VCaP (cell line): Measurements from ENCODE around the gene CNIH2.

Experiments used
- H3K27ac ChIP-seq: fragments of 450-650 bp; 2 replicates; pipeline ENCODE4 v1.5.1; 2017
- TF ChIP-seq, protein P1 (sequence below): fragments of 450-650 bp; conservative IDR thresholded peaks from 2 replicates; pipeline ENCODE4 v1.5.1; 2017; ENCODE audit warnings: mild to moderate bottlenecking, moderate library complexity

CNIH2 gene

DNA sequence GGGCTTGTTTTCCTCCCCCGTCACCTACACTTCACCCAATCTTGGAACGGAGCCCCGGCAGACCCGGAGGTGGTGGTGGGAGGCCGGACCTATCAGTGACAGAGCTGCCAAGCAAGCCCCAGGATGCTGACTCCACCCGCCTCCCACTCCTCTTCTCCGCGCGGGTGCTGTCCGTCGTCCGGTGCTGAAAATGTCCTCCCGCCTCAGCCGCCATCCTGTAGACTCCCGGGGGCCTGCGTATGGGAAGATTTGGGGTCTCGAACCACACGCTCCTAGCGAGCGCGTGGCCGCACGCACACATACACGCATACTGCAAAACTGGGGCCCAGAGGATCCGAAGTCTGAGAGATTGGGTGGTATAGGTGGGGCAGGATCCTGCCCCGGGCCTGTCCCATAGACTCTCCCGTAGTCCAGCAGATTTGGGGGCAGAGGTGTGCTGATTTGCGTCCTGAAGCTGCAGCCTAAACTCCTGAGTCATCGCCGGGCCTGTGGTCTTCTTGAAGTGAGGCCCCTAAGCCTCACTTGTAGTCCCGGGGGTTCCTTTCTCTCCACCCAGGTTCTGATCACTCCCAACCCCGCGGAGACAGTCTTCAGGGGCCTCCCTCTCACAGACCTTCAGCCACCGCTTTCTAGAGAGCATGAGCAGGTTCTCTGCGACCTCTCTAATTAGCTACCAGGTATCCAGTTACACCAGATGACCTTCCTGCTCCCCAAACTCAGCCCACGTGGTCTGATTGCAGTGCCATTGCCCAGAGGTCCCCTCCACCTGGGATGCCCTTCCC, 11.8 kb downstream of the CNIH2 start:
- TF ChIP-seq, protein P1, sequence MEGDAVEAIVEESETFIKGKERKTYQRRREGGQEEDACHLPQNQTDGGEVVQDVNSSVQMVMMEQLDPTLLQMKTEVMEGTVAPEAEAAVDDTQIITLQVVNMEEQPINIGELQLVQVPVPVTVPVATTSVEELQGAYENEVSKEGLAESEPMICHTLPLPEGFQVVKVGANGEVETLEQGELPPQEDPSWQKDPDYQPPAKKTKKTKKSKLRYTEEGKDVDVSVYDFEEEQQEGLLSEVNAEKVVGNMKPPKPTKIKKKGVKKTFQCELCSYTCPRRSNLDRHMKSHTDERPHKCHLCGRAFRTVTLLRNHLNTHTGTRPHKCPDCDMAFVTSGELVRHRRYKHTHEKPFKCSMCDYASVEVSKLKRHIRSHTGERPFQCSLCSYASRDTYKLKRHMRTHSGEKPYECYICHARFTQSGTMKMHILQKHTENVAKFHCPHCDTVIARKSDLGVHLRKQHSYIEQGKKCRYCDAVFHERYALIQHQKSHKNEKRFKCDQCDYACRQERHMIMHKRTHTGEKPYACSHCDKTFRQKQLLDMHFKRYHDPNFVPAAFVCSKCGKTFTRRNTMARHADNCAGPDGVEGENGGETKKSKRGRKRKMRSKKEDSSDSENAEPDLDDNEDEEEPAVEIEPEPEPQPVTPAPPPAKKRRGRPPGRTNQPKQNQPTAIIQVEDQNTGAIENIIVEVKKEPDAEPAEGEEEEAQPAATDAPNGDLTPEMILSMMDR, result no peak
- H3K27ac ChIP-seq, result peak overlapping the region; percentile 98

DNA sequence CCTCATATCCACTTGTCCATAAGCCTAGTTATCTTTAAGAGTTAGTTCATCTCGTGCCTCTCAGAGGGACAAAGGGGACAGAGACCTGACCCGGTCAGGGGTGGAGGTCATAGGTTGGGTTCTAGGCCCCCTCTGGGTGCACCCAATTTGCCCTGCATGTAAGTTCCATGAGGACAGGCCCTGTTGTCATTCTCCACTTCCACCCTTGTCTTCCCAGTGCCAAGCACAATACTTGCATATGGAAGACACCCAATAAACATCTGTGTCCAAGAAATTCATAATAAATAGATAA, 12.3 kb downstream of the CNIH2 start:
- H3K27ac ChIP-seq, result peak overlapping the region; percentile 98
- TF ChIP-seq, protein P1, result no peak

DNA sequence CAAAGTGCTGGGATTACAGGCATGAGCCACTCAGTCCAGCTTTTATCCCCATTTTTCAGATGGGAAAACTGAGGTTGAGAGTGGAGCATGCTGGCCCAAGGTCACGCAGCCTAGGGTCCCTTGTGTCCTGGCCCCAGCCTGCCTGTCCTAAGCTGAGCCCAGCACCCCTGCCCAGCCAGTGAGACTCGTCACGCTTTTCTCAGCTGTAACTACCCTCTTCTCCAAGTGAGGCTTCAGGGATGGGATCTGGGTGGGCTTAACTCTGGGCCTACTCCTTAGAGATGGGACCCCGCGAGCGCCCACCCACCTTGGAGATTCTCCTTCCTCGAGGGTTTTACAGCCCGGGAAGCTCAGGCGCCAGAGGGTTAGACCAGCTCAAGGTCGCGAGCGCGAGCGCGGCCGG, 13.3 kb downstream of the CNIH2 start:
- TF ChIP-seq, protein P1, result no peak
- peak overlapping the region; percentile 78; the same call in 1 of the 2 replicates for H3K27ac ChIP-seq

DNA sequence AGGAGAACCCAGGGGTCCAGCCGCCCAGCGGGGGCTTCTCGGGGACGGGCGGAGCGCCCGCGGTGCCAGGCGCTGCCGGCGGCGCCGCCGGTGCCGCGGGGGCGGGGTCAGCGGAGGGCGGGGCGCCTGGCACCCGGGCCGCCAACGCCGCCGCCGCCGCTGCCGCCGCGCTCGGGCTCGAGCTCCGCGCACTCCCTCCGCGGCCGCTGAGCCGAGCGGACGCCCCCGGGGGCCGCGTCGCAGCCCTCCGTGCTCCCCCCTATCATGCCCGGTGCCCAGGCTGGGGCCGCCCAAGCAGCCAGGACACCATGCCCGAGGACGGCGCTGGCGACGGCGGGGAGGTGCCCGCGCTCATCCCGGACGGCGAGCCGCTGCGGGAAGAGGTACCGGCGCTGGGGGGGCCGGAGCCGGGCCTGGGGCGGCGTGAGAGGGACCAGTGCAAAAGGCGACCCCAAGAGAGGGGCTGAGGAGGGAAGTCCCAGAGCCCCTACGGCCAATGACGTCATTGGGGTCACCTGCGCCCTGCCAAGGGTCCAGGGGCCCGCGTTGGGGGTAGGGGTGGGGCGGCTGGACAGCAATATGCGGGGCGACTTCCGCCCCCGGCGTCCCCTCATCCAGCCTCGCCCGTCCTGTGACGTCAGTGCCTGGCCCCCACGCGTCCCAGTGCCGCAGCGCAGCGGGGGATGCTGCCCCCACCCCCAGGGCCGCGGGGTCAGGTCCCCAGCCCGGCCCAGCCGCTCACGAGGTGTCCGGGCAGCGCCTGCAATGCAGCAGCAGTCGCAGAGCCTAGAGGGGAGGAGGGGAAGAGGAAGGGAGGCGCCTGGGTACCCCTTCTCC, 13.9 kb downstream of the CNIH2 start, which contains the start of gene TMEM151A:
TSS of gene TMEM151A (plus strand) at position 189 of the 837 bp plus-strand sequence. CDS start at position 309, 120 bp downstream.
- TF ChIP-seq, protein P1, result no peak
- peak within 1 kb of the TSS; percentile 78; the same call in 1 of the 2 replicates for H3K27ac ChIP-seq

DNA sequence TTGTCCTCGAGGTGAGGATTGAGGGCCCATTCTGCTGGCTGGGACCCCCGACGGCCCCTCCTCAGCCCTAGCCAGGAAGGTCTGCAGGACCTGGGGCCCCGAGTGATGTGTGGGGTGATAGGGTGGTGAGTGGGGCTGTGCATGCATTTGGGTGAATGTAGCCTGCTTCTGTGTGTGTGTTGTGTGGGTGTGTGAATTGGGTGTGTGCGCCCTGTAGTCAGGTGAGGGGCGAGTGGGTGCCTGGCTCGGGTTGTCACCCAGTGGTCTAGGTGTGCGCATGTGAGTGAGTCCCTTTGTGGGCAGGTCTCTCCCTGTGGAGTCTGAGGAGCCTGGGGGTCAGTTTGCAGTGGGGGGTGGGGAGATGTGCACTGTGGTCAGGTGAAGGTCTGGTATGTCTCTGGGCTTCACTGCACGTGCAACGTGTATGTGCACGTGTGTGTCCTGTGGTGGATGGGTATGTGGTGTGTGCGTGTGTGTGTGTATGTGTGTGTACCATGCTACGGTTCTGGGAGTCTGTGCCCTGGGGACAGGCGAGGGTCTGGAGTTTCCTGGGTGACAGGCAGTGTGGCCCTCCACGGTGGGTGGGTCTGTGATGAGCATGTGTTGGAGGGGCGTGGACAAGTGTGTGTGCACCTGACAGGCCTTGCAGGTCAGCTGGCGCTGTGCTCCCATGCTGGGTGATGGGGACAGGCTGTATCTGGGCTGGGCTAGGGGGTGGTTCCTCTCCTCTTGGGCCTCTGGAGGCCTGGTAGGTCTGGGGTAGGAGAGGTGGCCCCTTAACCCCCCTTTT, 14.8 kb downstream of the CNIH2 start:
- H3K27ac ChIP-seq, result peak overlapping the region; percentile 78; the same call in 1 of the 2 replicates
- TF ChIP-seq, protein P1, result no peak

DNA sequence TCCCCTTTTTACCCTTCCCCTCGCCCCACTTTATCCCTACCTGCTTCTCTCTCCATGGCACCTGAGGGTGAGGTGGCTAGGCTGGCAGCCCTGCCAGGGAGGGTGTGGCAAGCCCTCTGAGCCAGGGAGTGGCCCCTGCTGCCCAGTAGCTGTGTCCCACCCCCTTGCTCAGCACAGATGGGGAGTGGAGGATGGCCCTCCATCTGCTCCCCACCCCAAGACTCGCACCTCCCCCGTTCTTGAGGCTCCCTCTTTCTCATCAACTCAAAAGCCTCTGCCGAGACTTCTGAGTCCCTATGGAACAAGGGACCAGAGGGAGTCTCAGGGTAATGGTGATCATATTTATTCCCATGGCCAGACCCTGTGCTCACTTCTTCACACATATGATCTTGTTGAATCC, 15.4 kb downstream of the CNIH2 start:
- TF ChIP-seq, protein P1, result no peak
- no peak overlapping the region for H3K27ac ChIP-seq
